Right lobe of liver (tissue), 6 donors: ENCODE measurements around the gene NEURL3. TPM values are rescaled to one million over a fixed set of nuclear protein-coding genes. Genes with fewer than 3 reads are reported as not detected.

Experiments
- ATAC-seq, 4 donors: fragments of 200-7000 bp; cut with Tn5 transposase; one replicate each; pipeline ENCODE4 v1.9.1; 2020; ENCODE audit warnings: mild to moderate bottlenecking in 4 of 4, moderate library complexity in 4 of 4
- DNase-seq, 3 donors: peaks; one replicate each; pipeline ENCODE4 v3.0.0-alpha.2; 2020
- H3K27ac ChIP-seq, 3 donors: fragments of 200-600 bp; one replicate each; pipeline ENCODE4 v1.8.0; 2022
- H3K27me3 ChIP-seq, 2 donors: fragments of 200-600 bp; one replicate each; pipeline ENCODE4 v1.8.0; 2022
- H3K36me3 ChIP-seq, 4 donors: fragments of 200-600 bp; sonication (generic) in 1 of 4; one replicate each; pipeline versions ENCODE4 v1.5.1 to v1.8.0; 2017 to 2022; ENCODE audit warnings: control low read depth in 1 of 4
- H3K4me1 ChIP-seq, 4 donors: fragments of 200-600 bp; sonication (generic) in 1 of 4; one replicate each; pipeline versions ENCODE4 v1.5.1 to v1.8.0; 2017 to 2022; ENCODE audit warnings: control low read depth in 1 of 4
- H3K4me3 ChIP-seq, 3 donors: fragments of 200-600 bp; one replicate each; pipeline ENCODE4 v1.8.0; 2022
- H3K9me3 ChIP-seq, 4 donors: fragments of 200-600 bp; sonication (generic) in 1 of 4; one replicate each; pipeline versions ENCODE4 v1.5.1 to v1.8.0; 2017 to 2022; ENCODE audit warnings: control low read depth in 1 of 4
- POLR2A ChIP-seq: fragments of 450-650 bp; IDR thresholded peaks from one replicate; pipeline ENCODE4 v1.6.1; 2017; ENCODE audit warnings: antibody characterized with exemption, mild to moderate bottlenecking
- WGBS: methylation state at CpG from one replicate; pipeline ENCODE4 v1.1.6; 2018; ENCODE audit warnings: low coverage, low lambda C conversion rate; ENCODE audit not compliant: insufficient coverage; ENCODE audit errors: missing lambda C conversion rate; 5-methylcytosine and 5-hydroxymethylcytosine counted together
- intact Hi-C, 2 donors: fragments of 100-400 bp; cut with DNase I; formaldehyde crosslinking; loops; one replicate each; pipeline versions ENCODE4 v1.11.2 to v1.14.1; 2022
- total RNA-seq, 6 experiments: library from RNA; depleted of rRNA in 2 of 6; stranded (reverse); fragments of >200 nt in 2 of 6; fragmentation: NEBNext Ultra II Directional in 3 of 6; extraction: Animal tissue kit (Norgen Biotek cat#: 25700) in 3 of 6; gene quantifications; one replicate each; pipeline versions ENCODE4 v1.1.0 to v1.2.4, GENCODE V29; 2016 to 2023
- TF ChIP-seq, protein P1 (sequence below), 4 donors: fragments of 200-600 bp in 3 of 4; fragments of 450-650 bp in 1 of 4; IDR thresholded peaks; one replicate each; pipeline versions ENCODE4 v1.5.1 to v1.8.0; 2016 to 2022; ENCODE audit warnings: antibody characterized with exemption in 4 of 4, mild to moderate bottlenecking in 2 of 4
- donor health status: DM: no; HTN: yes; CAD: no.
- donor health status: DM: no; HTN: no; CAD: no.
- donor health status: DM: no; HTN: no; CAD: no.
- donor health status: DM: no; HTN: yes; CAD: no.
- donor health status: DM: no; HTN: yes; CAD: no.

The NEURL3 gene
- total RNA-seq, 6 experiments from 2014 or later = 0.23 to 3.0 (median 1.4) TPM

DNA sequence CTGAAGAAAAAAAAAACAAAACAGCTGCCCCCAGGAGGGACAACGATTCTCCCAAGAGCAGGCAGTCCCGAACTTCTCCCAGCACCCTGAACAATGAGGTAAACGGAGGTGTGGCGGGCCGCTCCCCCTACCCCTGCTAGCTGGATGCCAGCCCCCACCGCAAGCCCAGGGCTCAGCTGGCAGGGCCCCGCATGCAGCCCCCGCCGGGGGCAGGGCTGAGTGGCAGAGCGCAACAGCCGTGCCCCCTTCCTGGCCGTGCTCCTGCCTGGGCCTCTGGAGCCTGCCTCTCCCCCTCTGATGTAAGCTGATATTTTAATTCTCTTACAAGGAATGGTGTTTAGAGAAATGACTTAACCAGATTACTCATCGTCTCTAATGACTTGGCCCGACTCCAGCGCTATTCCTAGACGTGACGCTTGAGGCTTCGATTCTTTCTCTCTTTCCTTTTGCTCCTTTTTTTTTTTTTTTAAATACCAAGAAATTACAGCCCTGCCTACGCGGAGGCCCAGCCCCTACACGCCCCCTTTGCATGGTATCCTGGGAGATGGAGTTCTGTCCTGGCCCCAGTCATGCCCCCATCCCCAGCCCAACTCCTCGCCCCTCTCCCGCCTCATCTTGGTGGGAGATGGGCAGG, 26.8 kb upstream of the NEURL3 start:
- Histone ChIP-seq H3K4me1 (peaks cover 0 to 5% (median 0%) of the 10 kb centered on the region in 4 donors), H3K27me3 (no peaks in the 10 kb centered on the region), H3K4me3 (peak overlapping the region in 1 of 3 donors; percentile 16), H3K27ac (peak overlapping the region; percentile 33 to 71 (median 55)), H3K9me3 (no peaks in the 10 kb centered on the region), H3K36me3 (no peaks in the 10 kb centered on the region)
- DNase-seq (peak; percentile 59 to 83 (median 68)), ATAC-seq (peak; percentile 18 to 55 (median 33))
- TF ChIP-seq, protein P1, sequence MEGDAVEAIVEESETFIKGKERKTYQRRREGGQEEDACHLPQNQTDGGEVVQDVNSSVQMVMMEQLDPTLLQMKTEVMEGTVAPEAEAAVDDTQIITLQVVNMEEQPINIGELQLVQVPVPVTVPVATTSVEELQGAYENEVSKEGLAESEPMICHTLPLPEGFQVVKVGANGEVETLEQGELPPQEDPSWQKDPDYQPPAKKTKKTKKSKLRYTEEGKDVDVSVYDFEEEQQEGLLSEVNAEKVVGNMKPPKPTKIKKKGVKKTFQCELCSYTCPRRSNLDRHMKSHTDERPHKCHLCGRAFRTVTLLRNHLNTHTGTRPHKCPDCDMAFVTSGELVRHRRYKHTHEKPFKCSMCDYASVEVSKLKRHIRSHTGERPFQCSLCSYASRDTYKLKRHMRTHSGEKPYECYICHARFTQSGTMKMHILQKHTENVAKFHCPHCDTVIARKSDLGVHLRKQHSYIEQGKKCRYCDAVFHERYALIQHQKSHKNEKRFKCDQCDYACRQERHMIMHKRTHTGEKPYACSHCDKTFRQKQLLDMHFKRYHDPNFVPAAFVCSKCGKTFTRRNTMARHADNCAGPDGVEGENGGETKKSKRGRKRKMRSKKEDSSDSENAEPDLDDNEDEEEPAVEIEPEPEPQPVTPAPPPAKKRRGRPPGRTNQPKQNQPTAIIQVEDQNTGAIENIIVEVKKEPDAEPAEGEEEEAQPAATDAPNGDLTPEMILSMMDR (IDR thresholded peaks at IDR 0.05) = no peak
- peak; percentile 33 for TF ChIP-seq POLR2A
- intact Hi-C loops = no loop called here
- WGBS = 22% methylated on average over 14 of the region's 23 CpGs

DNA sequence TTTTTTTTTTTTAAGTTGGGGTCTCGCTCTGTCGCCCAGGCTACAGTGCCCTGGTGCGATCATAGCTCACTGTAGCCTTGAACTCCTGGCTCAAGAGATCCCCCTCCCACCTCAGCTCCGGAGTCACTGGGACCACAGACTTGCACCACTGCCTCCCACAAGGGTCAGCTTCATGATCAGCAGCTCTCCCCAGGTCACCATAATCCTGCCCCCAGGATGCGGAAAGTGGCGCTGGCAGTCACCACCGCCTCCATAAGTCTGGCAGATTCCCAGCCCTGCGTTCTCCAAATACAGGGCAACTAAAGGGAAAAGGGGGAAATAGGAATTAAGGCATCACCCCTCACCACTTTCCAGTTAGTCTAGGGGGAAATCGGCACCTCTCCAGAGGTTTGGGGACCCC, 26.2 kb upstream of the NEURL3 start:
- WGBS = 81% methylated on average over 3 of the region's 9 CpGs
- TF ChIP-seq POLR2A = no peak
- TF ChIP-seq, protein P1 (IDR thresholded peaks at IDR 0.05) = no peak
- intact Hi-C loops = no loop called here
- H3K9me3 ChIP-seq = no peaks in the 10 kb centered on the region
- DNase-seq = peak in 1 of 3 donors; percentile 15
- no peaks in the 10 kb centered on the region for H3K27me3 ChIP-seq
- peaks cover 0 to 5% (median 0%) of the 10 kb centered on the region in 4 donors for H3K4me1 ChIP-seq
- H3K27ac ChIP-seq = peak overlapping the region in 2 of 3 donors; percentile 55 to 69
- no peaks in the 10 kb centered on the region for H3K36me3 ChIP-seq
- no peak for ATAC-seq
- H3K4me3 ChIP-seq = no peak overlapping the region

DNA sequence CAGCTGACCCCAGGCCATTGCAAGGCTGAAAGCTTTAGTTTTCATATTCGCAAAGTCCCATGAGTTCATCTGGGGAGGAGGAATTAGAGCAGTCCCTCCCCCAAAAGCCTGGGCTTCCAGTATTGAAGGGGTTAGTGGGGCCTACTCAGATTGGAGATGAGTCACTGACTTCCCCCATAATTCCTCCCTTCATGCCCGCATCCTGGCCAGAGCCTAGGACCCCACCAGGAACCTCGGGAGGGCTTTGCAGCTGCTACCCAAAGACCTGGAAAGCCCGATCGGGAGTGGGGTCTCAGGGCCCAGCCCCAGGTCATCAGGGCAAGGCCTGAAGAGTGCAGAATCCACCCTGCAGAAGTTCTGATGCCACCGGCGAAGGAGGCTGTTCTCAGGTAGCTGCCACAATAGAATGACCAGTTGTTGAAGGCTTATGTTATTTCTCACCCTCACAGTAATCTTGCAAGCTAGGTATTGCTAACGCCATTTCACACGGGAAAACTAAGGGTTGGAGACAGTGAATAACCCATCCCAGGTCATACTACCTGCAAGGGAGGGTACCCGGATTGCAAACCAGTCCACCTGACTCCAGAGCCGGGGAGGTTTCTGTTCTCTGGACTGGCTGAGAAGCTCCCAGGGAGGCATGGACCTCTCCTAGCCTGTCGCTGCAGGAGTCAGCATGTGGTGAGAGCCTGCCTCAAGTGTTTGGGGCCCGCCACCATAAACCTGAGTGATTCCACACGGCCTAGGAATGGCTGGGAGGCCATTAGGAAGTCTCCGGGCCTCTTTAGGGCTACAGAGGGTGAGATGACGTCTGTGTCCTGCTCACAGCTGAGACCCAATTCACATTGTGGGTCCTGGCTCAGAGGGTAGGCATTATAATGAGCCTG, 25.6 kb upstream of the NEURL3 start:
- Histone ChIP-seq H3K36me3 (no peaks in the 10 kb centered on the region), H3K9me3 (no peaks in the 10 kb centered on the region), H3K27me3 (no peaks in the 10 kb centered on the region), H3K4me3 (no peak overlapping the region), H3K4me1 (peaks cover 0 to 5% (median 0%) of the 10 kb centered on the region in 4 donors), H3K27ac (no peak overlapping the region)
- no CpG with 5 or more reads among the region's 16 CpGs for WGBS
- no peak for ATAC-seq
- TF ChIP-seq POLR2A = no peak
- TF ChIP-seq, protein P1 (IDR thresholded peaks at IDR 0.05) = no peak
- peak in 1 of 3 donors; percentile 16 for DNase-seq
- intact Hi-C loops = no loop called here

DNA sequence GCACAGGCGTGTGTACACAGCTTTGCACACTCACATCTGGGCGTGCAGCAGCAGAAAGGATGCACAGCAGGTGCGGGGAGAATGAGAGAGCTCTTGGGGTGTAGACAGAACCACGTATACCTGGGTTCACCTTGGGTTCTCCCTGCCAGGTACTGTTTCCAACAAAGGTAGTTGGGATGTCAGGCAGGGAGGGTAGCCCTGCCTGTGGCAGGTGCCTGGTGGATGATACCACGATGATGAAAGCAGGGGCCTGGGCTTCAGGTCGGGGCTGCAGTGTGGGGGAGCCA, 24.9 kb upstream of the NEURL3 start:
- WGBS = 62% methylated on average over 3 of the region's 6 CpGs
- Histone ChIP-seq H3K27ac (no peak overlapping the region), H3K36me3 (no peaks in the 10 kb centered on the region), H3K4me1 (peaks cover 0 to 5% (median 0%) of the 10 kb centered on the region in 4 donors), H3K27me3 (no peaks in the 10 kb centered on the region), H3K4me3 (no peak overlapping the region), H3K9me3 (no peaks in the 10 kb centered on the region)
- DNase-seq (no peak), ATAC-seq (no peak)
- TF ChIP-seq POLR2A = no peak
- TF ChIP-seq, protein P1 (IDR thresholded peaks at IDR 0.05) = no peak
- intact Hi-C loops = no loop called here
